ENCODE results near the gene EEPD1.

EEPD1 gene

DNA sequence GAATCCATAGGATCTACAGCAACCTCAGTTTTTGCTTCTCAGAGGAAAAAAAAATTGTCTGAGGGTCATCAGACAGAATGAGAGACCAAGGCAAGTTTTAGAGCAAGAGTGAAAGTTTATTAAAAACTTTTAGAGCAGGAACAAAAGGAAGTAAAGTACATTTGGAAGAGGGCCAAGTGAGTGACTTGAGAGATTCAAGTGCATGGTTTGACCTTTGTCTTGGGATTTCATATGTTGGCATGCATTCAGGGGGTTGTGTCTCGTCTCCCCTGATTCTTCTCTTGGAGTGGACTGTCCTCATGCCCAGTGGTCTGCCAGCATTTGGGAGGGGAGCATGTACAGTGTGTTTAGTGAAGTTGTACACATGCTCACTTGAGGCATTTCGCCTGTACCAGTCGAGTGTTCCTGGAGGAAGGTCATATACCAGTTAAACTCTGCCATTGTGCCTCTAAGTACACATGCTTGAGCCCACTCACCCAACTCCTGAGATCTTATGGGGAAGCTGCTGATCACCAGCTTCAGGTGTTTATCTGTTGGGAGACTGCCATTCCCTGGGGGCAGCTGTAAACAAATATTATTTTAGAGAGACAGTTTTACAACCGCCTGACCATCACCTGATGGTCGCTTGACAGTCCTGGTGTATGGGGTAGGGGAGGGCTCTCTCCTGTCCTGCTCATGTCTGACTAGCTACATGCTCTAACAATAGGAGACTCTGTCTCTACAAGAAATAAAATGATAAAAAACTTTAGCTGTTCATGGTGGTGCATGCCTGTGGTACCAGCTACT, 109.4 kb downstream of the EEPD1 start:
- no peak for DNase-seq

DNA sequence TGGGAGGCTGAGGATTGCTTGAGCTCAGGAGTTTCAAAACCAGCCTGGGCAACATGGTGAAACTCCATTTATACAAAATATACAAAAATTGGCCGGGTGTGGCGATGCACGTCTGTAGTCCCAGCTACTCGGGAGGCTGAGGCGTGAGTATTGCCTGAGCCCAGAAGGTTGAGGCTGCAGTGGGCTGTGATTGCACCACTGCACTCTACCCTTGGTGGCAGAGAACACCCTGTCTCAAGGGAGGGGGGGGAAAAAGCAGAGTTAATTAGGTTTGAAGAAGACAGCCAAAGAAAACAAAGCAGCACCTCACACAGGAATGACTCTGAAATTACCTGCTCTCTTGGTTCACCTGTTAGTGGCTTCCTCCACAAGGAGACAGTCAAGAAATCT, 110.0 kb downstream of the EEPD1 start:
- no peak for DNase-seq

DNA sequence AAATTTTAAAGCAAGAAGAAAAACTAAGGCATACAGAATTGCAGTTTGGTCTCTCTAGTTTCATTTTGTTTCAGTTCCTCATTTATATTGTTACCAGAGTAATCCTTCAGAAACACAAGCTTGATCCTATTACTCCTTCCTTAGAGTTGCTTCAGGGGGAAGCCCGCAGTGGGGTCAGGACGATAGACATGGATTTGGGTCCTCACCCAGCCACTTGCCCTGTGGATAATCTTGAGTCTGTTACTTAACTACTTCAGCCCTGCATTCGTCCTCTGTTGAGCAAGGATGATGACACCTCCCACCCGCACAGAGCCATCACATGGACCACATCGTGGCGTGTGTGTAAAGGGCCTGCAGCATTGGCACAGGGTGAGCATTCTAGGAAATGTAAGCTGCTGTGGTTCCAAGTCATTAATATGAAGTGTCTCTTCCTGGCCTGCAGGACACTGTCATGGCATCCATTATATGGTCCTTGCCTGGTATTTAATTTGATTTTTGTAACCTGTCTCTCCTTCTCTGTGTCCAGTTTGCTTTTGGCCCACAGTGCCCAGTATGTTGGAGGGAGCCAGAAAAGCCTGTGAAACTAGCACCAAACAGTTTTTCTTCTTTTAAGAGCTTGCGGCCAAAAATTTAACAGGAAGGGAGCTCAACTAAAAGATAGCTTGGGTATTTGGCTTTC, 111.2 kb downstream of the EEPD1 start:
- no peak for DNase-seq

DNA sequence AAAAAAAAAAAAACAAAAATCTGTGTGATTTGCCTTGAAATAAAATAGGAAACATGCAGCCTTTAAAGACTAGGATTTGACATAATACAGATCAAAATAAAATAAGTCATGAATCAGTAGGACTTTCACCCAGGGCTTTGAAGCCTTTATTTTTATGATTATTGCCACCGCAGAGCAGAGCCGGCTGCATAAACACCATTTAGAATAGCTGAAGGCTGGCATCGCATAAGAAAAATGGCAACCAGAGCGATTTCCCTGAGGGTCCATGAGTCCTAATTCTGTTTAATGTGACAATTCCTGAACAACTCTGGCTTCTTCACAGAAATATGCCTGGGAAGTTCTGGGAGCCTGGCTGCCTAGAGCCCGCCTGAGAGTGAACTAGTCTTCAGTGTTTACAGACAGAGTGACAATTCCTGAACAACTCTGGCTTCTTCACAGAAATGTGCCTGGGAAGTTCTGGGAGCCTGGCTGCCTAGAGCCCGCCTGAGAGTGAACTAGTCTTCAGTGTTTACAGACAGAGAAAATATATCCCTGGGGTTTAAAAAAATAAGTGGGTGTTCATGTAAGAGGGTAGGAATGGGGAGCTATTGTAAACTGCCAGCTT, 112.0 kb downstream of the EEPD1 start:
- no peak for DNase-seq

DNA sequence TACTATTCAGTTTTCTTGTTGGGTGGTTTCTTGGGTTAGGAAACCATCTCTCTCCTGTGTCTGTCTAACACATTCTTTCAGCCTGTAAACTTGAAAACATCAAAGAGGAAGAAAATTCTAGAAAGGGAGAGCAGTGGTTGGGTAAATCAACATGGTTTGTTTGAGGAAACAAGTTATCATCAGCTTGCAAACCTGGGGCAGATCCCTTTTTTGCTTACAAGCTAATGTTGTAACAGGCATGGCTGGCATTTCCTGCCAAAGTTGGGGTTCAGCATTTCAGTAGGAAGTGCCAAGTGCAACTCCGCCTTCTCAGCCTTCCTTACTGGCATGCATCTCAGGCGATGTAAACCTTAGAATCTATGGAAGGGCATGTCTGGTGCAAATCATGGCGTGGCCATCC, 112.6 kb downstream of the EEPD1 start:
- no peak for DNase-seq

DNA sequence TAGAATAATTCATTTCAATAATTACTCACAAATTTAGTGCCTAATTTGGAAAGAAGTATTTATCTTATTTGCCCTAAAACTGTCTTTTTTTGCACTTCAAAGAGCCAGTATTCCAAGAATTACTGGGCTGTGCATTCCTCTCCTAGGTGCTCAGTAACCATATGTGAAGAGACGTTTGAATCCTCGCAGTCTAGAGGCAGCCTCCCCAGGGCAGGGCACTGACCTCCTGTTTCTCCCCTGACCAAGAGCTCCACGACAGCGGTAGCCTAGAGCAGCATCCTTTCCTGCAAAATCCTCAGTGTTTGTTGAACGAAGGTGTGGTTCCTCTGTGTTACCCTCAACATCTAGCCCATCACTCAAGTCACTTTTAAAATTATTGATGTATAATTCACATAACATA, 113.1 kb downstream of the EEPD1 start:
- DNase-seq, result no peak

DNA sequence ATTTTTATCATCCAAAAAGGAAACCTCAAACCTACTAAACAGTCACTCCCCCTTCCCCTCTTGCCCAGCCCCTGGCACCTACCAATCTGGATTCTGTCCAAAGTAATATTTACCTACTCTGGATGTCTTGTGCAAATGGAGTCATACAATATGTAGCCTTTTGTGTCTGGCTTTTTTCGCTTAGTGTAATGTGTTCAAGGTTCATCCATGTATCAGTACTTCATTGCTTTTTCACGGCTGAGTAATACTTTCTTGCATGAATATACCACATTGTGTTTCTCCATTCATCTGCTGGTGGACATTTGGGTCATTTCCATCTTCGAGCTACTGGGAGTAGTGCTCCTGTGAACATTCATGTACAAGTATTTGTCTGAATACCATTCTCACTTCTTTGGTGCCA, 113.6 kb downstream of the EEPD1 start:
- no peak for DNase-seq

DNA sequence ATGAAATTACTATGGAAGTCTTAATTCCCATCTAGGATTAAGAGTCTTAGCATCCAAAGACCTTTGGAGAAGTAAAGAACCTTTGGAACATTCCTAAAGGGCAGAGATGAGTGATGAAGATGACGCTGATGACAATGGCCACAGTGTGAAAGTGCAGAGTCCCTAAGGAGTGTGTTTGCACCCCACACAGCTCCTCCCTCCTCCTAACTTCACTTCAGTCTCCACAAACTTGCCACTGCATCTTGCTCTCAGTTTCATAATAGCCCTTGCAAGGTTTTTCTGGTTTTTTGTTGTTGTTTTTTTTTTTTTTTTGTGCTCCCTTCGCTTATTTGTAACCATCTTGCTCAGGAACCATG, 119.1 kb downstream of the EEPD1 start:
- no peak for DNase-seq

DNA sequence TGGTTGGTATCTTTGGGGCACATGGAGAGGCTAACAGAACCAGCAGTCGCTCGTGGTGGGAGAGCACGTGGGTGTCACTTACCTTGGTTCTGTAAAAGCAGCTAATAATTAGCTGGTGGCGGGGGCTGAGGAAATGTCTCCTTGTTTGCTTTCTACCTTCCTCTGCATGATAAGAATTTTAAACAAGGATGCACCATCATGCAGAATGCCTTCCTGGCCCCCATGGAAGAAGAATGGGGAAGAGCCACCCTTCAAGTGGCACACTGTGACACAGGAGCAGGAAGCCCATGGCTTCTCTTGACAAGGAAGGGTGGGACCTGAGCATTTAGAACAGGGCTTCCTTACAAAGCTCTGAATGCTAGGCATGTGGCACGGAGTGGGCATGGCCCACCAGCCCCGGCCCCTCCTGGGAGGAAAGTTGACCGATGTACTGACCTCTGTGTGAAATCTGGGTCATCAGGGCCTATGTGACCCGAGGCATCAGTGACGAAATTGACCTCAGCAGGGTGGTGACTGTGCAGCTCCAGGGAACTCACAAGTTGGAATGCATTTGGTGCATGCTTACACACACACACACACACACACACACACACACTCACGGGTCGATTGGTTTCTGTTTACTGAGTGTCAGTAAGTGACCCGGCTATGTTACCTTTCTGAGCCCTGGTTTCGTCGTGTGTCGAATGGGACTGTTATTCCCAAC, 119.7 kb downstream of the EEPD1 start:
- DNase-seq, result no peak

DNA sequence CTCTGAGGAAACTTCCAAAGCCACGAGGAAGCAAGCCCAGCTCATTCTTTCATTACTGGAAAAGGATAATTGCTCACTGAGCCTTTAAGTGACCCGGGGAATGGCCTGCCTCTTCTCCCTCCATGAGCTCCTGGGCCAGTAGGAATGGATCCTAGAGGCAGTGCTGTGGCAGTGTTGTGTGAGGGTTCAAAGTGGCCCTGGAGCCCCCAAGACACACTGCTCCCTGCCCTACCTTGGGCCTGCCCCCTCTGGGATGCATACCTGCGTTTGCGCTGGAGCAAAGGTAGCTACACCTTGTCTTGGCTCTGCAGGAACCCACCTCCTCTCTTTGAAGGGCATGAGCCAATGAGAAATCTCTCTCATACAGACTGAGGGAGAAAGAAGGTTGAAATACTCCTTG, 120.8 kb downstream of the EEPD1 start:
- no peak for DNase-seq

DNA sequence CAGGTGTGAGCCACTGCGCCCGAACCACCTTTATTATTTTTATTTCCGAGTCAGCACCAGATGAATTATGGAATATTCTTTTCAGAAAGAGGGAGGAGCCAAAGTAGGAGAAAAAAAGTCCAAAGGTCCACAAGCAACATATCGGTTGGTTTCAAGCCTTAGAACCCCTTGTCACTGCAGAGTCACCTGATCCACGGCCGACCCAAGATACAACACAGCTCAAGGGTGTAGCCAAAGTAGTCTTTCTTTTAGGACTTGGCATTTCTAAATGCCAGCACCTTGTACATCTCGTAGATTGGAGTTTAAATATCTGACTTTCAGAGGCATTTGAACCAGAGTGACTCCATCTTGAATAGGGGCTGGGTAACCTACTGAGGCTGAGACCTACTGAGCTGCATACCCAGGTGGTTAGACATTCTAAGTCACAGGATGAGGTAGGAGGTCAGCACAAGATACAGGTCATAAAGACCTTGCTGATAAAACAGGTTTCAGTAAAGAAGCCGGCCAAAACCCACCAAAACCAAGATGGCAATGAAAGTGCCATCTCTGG, 122.8 kb downstream of the EEPD1 start:
- DNase-seq, result no peak

DNA sequence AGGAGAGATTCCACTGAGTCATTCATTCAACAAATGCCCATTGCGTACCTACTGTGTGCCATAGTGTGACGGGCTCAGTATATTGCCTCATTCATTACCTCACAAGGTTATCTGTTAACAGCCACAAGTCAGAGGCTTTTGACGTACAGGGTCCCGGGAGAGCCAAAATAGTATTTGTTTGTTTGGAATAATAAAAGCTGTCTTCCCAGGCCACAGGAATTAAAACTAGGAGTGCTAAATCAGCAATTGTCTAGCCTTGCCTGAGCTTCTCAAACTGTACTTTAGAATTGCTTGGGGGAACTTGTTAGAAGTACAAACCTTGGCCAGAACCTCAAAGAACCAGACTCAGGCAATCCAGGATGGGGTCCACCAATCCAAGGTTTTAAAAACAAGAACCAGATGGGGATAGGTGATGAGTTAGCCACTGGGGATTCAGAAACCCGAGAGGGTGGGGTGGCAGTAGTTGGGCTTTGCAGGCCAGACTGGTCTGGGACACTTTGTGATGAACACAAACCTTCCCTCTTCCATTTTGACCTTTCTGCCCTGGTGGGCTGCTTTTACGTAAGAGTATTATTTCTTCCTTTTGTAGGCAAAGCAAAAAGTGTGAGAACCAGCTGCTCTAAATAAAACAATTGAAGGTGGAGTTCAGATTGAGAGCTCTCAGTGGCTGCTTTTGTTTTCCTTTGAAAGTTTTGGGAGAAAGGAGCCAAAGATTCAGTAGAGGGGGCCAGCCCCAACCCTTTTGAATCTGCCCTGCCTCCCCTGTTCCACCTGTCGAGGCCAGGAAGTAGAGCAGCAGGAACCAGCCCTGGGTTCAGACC, 123.6 kb downstream of the EEPD1 start:
- DNase-seq, result no peak

DNA sequence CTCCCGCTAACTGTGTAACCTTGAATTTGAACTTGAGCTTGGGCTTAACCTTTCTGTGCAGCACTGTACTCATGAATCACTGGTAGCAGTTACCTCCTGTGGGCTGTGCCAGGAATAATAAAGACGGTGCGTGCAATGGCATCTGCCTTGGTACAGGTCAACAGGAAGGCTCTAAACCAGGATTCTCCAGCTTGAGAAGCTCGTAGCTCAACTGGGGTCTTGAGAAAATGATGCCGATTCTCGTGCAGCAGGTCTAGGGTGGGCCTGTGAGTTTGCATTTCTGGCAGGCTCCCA, 124.1 kb downstream of the EEPD1 start:
- no peak for DNase-seq

DNA sequence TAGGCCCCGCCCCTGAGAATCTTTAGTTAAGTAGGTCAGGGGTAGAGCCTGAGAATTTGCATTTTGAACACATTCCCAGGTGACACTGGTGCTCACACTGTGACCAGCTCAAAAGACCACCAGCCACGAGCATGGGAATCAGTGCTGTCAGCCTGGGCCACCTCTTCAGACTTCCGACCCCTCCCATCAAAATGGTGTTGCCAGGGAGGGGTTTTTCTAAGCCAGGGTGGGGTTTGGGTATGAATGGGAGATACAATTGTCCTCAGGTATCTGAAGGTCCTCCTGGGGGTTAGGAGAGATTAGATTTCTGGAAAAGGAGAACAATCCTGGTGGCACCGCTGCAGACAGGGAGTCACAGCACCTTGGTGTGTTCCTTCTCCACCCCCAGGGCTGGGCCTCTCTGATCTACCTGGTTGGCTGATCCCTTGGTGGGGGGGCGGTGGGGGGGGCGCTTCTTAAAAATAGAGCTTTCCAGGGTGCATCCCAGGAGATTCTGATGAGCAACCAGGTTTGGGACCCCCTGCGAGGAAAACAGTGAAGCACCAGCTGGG, 125.1 kb downstream of the EEPD1 start:
- DNase-seq, result no peak

DNA sequence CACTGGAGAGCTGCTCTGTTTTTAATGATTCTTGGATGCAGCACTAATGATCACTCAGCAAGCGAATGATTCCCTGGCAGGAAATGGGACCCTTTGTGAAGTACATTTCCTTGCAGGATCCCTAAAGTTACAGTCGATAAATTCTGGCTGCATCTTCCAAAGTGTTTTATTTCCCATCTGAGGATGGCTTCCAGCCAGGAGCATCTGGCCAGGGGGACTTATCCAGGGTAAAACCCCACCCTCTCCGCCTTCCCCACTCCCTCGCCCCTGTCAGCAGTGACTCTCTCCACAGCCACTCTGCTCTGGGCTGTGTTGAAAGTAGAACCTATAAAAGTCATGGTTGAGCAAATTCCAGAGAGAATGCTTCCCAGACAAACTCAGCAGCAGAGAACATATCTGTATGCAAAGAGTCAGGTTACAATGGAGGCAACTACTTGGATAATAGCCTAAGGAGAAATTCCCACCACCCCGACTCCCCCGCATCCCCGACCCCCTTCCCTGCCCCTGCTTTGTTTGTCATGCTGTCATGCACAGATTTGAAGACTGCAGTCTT, 125.6 kb downstream of the EEPD1 start:
- DNase-seq, result no peak

DNA sequence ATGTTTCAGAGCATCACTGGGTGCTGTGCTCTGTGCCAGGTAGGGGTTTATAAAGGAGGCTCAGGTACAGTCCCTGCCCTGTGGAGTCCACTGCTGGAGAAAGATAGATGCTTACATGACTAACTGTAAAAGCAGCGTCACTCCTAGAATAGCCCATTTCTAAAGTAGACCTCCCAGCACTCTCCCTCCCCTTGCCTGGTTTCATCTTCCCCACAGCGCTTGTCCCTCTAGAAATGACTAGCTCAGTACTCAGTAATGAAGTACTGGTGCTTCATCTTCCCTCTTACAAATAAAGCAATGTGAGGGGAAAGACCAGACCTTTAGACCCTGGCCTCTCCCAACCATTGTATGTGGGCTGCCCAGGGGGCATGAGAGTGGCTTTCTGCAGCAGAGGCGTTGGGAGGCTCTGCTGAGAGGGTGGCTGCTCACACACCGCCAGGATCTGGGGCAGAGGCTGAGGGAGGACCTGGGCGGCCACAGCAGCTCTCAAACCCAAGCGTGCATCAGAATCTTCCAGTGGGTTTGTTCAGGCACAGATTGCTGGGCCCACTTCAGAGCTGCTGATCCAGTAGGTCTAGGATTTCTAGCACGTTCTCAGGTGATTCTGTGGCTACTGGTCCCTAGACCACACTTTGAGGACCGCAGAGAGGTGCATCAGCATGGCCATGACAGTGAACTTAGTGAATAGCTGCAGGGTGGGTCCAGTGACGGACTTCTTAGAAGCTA, 126.3 kb downstream of the EEPD1 start:
- no peak for DNase-seq

DNA sequence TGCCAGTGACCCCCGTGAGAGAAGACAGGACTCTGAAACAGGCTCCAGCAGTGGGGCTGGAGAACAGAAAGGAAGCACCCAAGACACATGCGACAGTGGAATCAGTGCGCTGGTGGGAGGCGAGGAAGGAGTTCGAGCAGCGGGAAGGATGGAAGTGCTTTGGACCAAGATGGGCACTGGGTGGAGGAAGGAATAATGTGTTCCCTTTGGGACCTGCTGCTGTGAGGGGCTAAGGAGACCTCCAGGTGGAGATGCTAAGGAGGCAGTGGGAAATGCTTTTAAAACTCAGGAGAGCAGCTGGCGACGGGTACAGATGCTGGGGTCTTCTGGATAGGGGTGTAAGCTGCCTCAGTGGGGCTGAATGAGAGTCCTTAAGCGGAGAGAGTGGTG, 126.9 kb downstream of the EEPD1 start:
- no peak for DNase-seq

DNA sequence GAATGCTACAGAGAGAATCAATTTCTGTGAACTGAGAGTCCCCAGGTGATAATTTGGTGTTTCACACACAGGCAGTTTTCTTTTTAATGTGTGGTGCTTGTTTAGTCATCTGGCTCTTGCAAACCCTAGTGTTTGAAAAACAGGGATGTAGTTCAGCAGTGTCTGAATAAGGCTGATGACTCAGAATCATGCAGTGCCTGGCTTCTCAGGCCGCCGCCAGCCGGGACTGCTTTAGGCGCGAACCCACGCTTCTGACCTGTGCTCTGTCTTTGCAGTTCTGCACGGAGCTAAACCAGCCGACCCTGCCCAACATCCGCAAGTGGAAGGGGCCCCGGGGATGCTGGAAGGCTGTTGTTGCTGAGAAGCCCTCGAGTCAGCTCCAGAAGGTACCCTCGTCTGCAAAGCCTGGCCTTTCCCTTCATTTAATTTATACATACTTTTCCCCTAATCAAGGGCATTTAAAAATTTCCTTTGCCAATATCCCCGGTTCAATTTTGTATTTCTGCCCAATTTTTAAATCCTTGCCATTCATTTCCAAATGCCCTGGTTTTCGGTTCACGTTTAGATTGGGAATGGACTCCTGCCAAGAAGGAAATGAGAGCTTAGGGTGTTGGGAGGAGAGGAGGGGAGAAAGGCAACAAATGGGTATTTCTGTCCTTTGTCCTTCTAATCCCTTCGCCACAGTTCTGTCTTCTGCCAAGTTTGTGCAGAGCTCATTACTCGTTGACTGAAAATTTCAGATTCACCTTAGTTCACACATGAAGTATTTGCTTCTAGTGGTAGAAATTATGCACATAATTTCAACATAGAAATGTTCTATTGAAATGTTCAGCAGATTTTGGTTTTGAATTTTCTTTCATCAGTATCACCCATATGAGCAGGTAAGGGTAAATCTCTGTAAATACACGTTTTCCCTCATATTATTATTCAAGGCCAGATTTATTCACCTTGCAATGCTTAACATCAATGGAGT, 128.1 kb downstream of the EEPD1 start:
- peak; percentile 35 for DNase-seq

DNA sequence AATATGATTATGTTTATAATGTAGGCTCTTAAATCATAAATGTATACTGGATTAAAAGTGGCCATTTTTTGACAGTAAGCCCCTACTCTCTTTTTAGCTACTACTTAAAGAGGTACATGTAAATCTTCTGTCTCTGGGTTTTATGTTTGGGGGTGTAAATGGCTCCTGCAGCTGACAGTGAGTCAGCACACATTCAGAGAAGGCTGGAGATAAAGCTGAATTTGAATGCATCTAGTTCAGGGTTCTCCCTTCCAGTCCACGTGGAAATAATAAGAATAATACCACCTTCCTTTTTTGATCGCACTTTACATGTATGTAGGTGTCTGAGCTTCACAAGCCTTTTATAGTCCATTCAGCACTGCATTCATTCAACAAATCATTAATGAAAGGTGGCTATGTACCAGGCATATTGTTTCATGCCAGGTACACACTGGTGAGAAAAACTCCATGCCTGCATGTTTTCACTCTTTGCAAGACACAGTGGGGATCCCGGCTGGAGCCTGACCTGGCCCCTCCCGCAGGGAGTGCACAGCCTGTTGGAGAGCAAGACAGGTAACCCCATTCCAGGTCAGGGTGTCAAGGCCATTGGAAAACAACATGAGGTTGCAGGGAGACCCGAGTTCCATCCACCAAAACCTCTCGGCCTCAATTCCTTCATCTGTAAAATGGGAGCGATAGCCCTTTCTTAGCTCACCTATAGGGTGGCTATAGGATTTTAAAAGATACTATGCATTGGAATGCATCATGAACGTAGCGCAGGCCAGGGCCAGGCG, 129.1 kb downstream of the EEPD1 start:
- no peak for DNase-seq

Measured in NCI-H774 (cell line).